CD4-positive, alpha-beta T cell treated with Interleukin-6 at 100 ng/mL for 8 hours (primary cell): ENCODE measurements around the gene ABLIM1.

ENCODE experiments used
- DNase-seq: peaks from one replicate; pipeline ENCODE4 v3.0.0-alpha.2; 2020; ENCODE audit warnings: mixed read lengths, low spot score

Gene ABLIM1

GRCh38 chr10:114623661-114624294, 34.3 kb downstream of the ABLIM1 start:
- DNase-seq = no peak

- no peak for DNase-seq
Measured at GRCh38 chr10:114623155-114623554, 34.9 kb downstream of the ABLIM1 start.

GRCh38 chr10:114618722-114619121, 39.4 kb downstream of the ABLIM1 start:
- DNase-seq = no peak

GRCh38 chr10:114616516-114616915, 41.6 kb downstream of the ABLIM1 start:
- no peak for DNase-seq

- DNase-seq = no peak
Measured at GRCh38 chr10:114616103-114616502, 42.0 kb downstream of the ABLIM1 start.

GRCh38 chr10:114615600-114616007, 42.5 kb downstream of the ABLIM1 start:
- no peak for DNase-seq

- DNase-seq = no peak
Measured at GRCh38 chr10:114613237-114613979, 44.7 kb downstream of the ABLIM1 start.

GRCh38 chr10:114611617-114612016, 46.5 kb downstream of the ABLIM1 start:
- DNase-seq = no peak

GRCh38 chr10:114609518-114610426, 48.3 kb downstream of the ABLIM1 start:
- no peak for DNase-seq

- DNase-seq = no peak
Measured at GRCh38 chr10:114607358-114607998, 50.6 kb downstream of the ABLIM1 start.

GRCh38 chr10:114605155-114605797, 52.8 kb downstream of the ABLIM1 start:
- DNase-seq = no peak

- DNase-seq = no peak
Measured at GRCh38 chr10:114604357-114605130, 53.5 kb downstream of the ABLIM1 start.

GRCh38 chr10:114603948-114604347, 54.1 kb downstream of the ABLIM1 start:
- peak; percentile 7 for DNase-seq

- DNase-seq = no peak
Measured at GRCh38 chr10:114603303-114603702, 54.8 kb downstream of the ABLIM1 start.

GRCh38 chr10:114600057-114600456, 58.0 kb downstream of the ABLIM1 start:
- DNase-seq = no peak

GRCh38 chr10:114596793-114597192, 61.3 kb downstream of the ABLIM1 start:
- no peak for DNase-seq

GRCh38 chr10:114593816-114594468, 64.1 kb downstream of the ABLIM1 start:
- DNase-seq = no peak

GRCh38 chr10:114593240-114593792, 64.8 kb downstream of the ABLIM1 start:
- DNase-seq = no peak

GRCh38 chr10:114590993-114591392, 67.1 kb downstream of the ABLIM1 start:
- DNase-seq = no peak

GRCh38 chr10:114584419-114584818, 73.7 kb downstream of the ABLIM1 start:
- DNase-seq = no peak
